ENCODE data around the gene TENT5A.

- TF ChIP-seq CTCF (IDR thresholded peaks at IDR 0.05) (no peak), POLR2AphosphoS5 (IDR thresholded peaks at IDR 0.05; ENCODE audit: low read depth, low read length) (no peak), REST (IDR thresholded peaks at IDR 0.05; ENCODE audit: insufficient read depth in 1 of 2, low read depth in 2 of 2, low read length in 1 of 2) (no peak)
Measured at GRCh38 chr6:81758221-81758620, 5.7 kb upstream of the TENT5A start.

All from Panc1 (cell line).